Vagina (tissue), 2 donors: ENCODE results near the gene TANGO6. TPM values are rescaled to one million over a fixed set of nuclear protein-coding genes. Genes with fewer than 3 reads are reported as not detected.

Experiments used
- DNase-seq, 2 donors: peaks; one replicate each; pipeline ENCODE4 v3.0.0-alpha.2; 2017; ENCODE audit errors: extremely low spot score in 2 of 2
- H3K27ac ChIP-seq: fragments of 200-600 bp; sonication (generic); one replicate; pipeline ENCODE4 v1.5.1; 2019
- H3K27me3 ChIP-seq: fragments of 200-600 bp; sonication (generic); one replicate; pipeline ENCODE4 v1.5.1; 2019
- H3K36me3 ChIP-seq, 2 donors: fragments of 200-600 bp; sonication (generic); one replicate each; pipeline ENCODE4 v1.5.1; 2017 to 2019
- H3K4me1 ChIP-seq: fragments of 200-600 bp; sonication (generic); one replicate; pipeline ENCODE4 v1.5.1; 2019
- H3K4me3 ChIP-seq, 2 donors: fragments of 200-600 bp; sonication (generic); 1 replicate in 1 of 2; 2 replicates in 1 of 2; pipeline ENCODE4 v1.5.1; 2016 to 2019
- H3K9me3 ChIP-seq: fragments of 200-600 bp; sonication (generic); one replicate; pipeline ENCODE4 v1.5.1; 2019
- CTCF ChIP-seq, 3 experiments: fragments of 450-650 bp in 2 of 3; fragments of 200-600 bp in 1 of 3; sonication (generic) in 1 of 3; IDR thresholded peaks; one replicate each; pipeline ENCODE4 v1.5.1; 2017 to 2019; ENCODE audit warnings: antibody characterized with exemption in 3 of 3, mild to moderate bottlenecking in 2 of 3, moderate library complexity in 2 of 3
- POLR2A ChIP-seq, 2 donors: fragments of 450-650 bp; IDR thresholded peaks; one replicate each; pipeline ENCODE4 v1.6.1; 2017; ENCODE audit warnings: antibody characterized with exemption in 2 of 2, mild to moderate bottlenecking in 2 of 2, moderate library complexity in 2 of 2
- POLR2AphosphoS5 ChIP-seq, 2 donors: sonication (generic); formaldehyde crosslinking; IDR thresholded peaks; one replicate each; pipeline ENCODE4 v1.9.0; 2017; ENCODE audit warnings: antibody characterized with exemption in 2 of 2, mild to moderate bottlenecking in 2 of 2, low read depth in 1 of 2; ENCODE audit not compliant: insufficient read depth in 1 of 2
- intact Hi-C: fragments of 100-400 bp; cut with DNase I; formaldehyde crosslinking; loops from one replicate; pipeline ENCODE4 v1.15.1; 2023
- total RNA-seq: library from RNA; depleted of rRNA; stranded (reverse); fragments of >200 nt; gene quantifications from one replicate; pipeline ENCODE4 v1.2.3, GENCODE V29; 2016

Gene TANGO6
- total RNA-seq, 1 donor from 2014 or later, result 21.9 TPM

GRCh38 chr16:68931196-68931595, 87.9 kb downstream of the TANGO6 start:
- DNase-seq, result no peak
- H3K27me3 ChIP-seq, result no peaks in the 10 kb centered on the region
- H3K36me3 ChIP-seq, result peaks cover 0 to 34% of the 10 kb centered on the region in 2 donors
- intact Hi-C loops, result no loop called here
- H3K27ac ChIP-seq, result no peak overlapping the region
- no peak overlapping the region for H3K4me3 ChIP-seq
- H3K9me3 ChIP-seq, result no peaks in the 10 kb centered on the region
- TF ChIP-seq CTCF (IDR thresholded peaks at IDR 0.05), result no peak
- TF ChIP-seq POLR2AphosphoS5 (IDR thresholded peaks at IDR 0.05; ENCODE audit: insufficient read depth in 1 of 2, low read depth in 1 of 2), result no peak
- no peak for TF ChIP-seq POLR2A (IDR thresholded peaks at IDR 0.05)
- H3K4me1 ChIP-seq, result no peaks in the 10 kb centered on the region

- no peaks in the 10 kb centered on the region for H3K4me1 ChIP-seq
- H3K4me3 ChIP-seq, result no peak overlapping the region
- intact Hi-C loops, result no loop called here
- TF ChIP-seq CTCF (IDR thresholded peaks at IDR 0.05) (no peak), POLR2AphosphoS5 (IDR thresholded peaks at IDR 0.05; ENCODE audit: insufficient read depth in 1 of 2, low read depth in 1 of 2) (no peak), POLR2A (IDR thresholded peaks at IDR 0.05) (no peak)
- no peak for DNase-seq
- H3K27ac ChIP-seq, result no peak overlapping the region
- no peaks in the 10 kb centered on the region for H3K27me3 ChIP-seq
- no peaks in the 10 kb centered on the region for H3K9me3 ChIP-seq
- H3K36me3 ChIP-seq, result peaks cover 0 to 12% of the 10 kb centered on the region in 2 donors
These were observed 91.1 kb downstream of the TANGO6 start for GRCh38 chr16:68934402-68934801.

- Histone ChIP-seq H3K36me3 (peaks cover 0 to 10% of the 10 kb centered on the region in 2 donors), H3K4me3 (no peak overlapping the region), H3K9me3 (no peaks in the 10 kb centered on the region), H3K27ac (no peak overlapping the region), H3K4me1 (no peaks in the 10 kb centered on the region), H3K27me3 (no peaks in the 10 kb centered on the region)
- intact Hi-C loops, result no loop called here
- no peak for TF ChIP-seq POLR2AphosphoS5 (IDR thresholded peaks at IDR 0.05; ENCODE audit: insufficient read depth in 1 of 2, low read depth in 1 of 2)
- no peak for TF ChIP-seq POLR2A (IDR thresholded peaks at IDR 0.05)
- TF ChIP-seq CTCF (IDR thresholded peaks at IDR 0.05), result no peak
- no peak for DNase-seq
These were observed 91.7 kb downstream of the TANGO6 start for GRCh38 chr16:68935008-68935407.

- Histone ChIP-seq H3K27me3 (no peaks in the 10 kb centered on the region), H3K36me3 (no peaks in the 10 kb centered on the region), H3K27ac (peak overlapping the region; percentile 2), H3K9me3 (no peaks in the 10 kb centered on the region), H3K4me1 (no peaks in the 10 kb centered on the region), H3K4me3 (no peak overlapping the region)
- DNase-seq, result no peak
- TF ChIP-seq POLR2A (IDR thresholded peaks at IDR 0.05), result no peak
- peak in 1 of 2 donors; percentile 87 for TF ChIP-seq POLR2AphosphoS5 (IDR thresholded peaks at IDR 0.05; ENCODE audit: insufficient read depth in 1 of 2, low read depth in 1 of 2)
- intact Hi-C loops, result no loop called here
These were observed 93.7 kb downstream of the TANGO6 start for GRCh38 chr16:68936736-68937631.

- H3K36me3 ChIP-seq, result no peaks in the 10 kb centered on the region
- no peak for DNase-seq
- no peaks in the 10 kb centered on the region for H3K27me3 ChIP-seq
- no peak for TF ChIP-seq CTCF (IDR thresholded peaks at IDR 0.05)
- TF ChIP-seq POLR2AphosphoS5 (IDR thresholded peaks at IDR 0.05; ENCODE audit: insufficient read depth in 1 of 2, low read depth in 1 of 2), result no peak
- no peak for TF ChIP-seq POLR2A (IDR thresholded peaks at IDR 0.05)
- no peak overlapping the region for H3K27ac ChIP-seq
- no peaks in the 10 kb centered on the region for H3K9me3 ChIP-seq
- H3K4me3 ChIP-seq, result no peak overlapping the region
- intact Hi-C loops, result no loop called here
- no peaks in the 10 kb centered on the region for H3K4me1 ChIP-seq
These were observed 96.5 kb downstream of the TANGO6 start for GRCh38 chr16:68939692-68940320.
